Skeletal muscle tissue (tissue), 4 donors: Measurements from ENCODE around the gene LGALS3BP. TPM values are rescaled to one million over a fixed set of nuclear protein-coding genes. Genes with fewer than 3 reads are reported as not detected.
A peak's percentile ranks its signal among the peaks of the same experiment; 100 is the strongest.

ENCODE experiments used
- H3K27ac ChIP-seq: one replicate; pipeline ENCODE4 v1.7.0; 2013; ENCODE audit warnings: mild to moderate bottlenecking, low read depth, low read length, inconsistent platforms
- H3K27me3 ChIP-seq, 3 donors: one replicate each; pipeline ENCODE4 v1.7.0; 2013; ENCODE audit warnings: low read length in 3 of 3; ENCODE audit not compliant: control insufficient read depth in 3 of 3, insufficient read depth in 3 of 3
- H3K36me3 ChIP-seq, 3 donors: one replicate each; pipeline ENCODE4 v1.7.0; 2013; ENCODE audit warnings: low read length in 3 of 3; ENCODE audit not compliant: control insufficient read depth in 3 of 3, insufficient read depth in 3 of 3
- H3K4me1 ChIP-seq, 3 donors: one replicate each; pipeline ENCODE4 v1.7.0; 2013; ENCODE audit warnings: low read length in 3 of 3, mild to moderate bottlenecking in 3 of 3; ENCODE audit not compliant: control insufficient read depth in 3 of 3, insufficient read depth in 3 of 3
- H3K4me3 ChIP-seq, 3 donors: one replicate each; pipeline ENCODE4 v1.7.0; 2013; ENCODE audit warnings: low read length in 3 of 3
- H3K9ac ChIP-seq, 3 donors: one replicate each; pipeline ENCODE4 v1.7.0; 2013; ENCODE audit warnings: low read length in 3 of 3, mild to moderate bottlenecking in 3 of 3, moderate library complexity in 2 of 3, low read depth in 1 of 3
- H3K9me3 ChIP-seq, 3 donors: one replicate each; pipeline ENCODE4 v1.7.0; 2013; ENCODE audit warnings: low read length in 3 of 3; ENCODE audit not compliant: control insufficient read depth in 3 of 3
- total RNA-seq: library from RNA; depleted of rRNA; stranded (reverse); fragments of >200 nt; gene quantifications from one replicate; pipeline ENCODE4 v1.2.3, GENCODE V29; 2014
- donor health status: Osteomylitis.

The LGALS3BP gene
- total RNA-seq, 1 donor from 2014 or later: 55.8 TPM

DNA sequence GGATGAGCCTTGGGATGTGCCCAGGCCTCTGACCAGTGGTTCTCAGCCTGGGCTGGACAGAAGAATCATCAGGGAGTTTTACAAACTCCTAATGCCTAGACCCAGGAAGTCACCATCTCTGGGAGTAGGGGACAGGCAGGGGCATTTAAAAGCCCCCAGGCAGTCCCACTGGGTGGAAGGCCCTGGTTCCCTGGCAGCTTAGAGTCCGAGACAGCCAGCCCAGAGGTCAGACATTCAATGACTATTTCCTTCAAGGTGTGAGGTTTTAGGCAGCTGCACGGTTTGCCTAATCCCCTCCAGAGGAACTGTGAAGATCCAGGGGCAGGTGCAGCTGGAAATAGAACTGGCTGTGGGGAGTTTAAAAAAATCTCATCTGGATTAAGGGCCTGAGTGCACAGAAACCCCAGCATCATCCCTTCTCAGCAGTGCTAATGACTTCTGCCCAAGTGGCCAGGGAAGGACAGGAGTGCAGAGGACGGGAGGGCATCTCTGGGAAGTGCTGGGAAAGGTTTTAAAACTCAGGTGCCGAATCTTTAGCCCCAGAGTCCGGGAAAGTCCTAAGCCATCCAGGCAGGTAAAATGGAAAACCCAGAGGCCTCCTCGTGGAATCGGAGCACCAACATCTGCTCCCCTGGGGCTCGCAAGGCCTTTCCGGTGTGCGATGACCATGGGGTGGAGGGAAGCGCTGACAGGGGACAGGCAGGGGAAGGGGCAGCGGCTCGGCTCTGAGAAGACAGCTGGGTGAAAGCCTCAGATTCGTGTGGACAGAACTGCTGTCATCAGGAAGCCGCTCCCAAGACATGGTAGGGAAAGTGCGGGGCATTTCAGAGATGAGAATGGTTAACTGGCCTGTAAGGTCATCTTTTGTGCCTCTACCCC is 1.5 kb upstream of the LGALS3BP start:
- H3K27ac ChIP-seq: no peak overlapping the region
- H3K9ac ChIP-seq: no peak overlapping the region
- no peak overlapping the region for H3K4me3 ChIP-seq
- no peaks in the 10 kb centered on the region for H3K9me3 ChIP-seq
- H3K27me3 ChIP-seq: no peaks in the 10 kb centered on the region
- no peaks in the 10 kb centered on the region for H3K36me3 ChIP-seq
- peaks cover 29 to 34% (median 32%) of the 10 kb centered on the region in 3 donors for H3K4me1 ChIP-seq

DNA sequence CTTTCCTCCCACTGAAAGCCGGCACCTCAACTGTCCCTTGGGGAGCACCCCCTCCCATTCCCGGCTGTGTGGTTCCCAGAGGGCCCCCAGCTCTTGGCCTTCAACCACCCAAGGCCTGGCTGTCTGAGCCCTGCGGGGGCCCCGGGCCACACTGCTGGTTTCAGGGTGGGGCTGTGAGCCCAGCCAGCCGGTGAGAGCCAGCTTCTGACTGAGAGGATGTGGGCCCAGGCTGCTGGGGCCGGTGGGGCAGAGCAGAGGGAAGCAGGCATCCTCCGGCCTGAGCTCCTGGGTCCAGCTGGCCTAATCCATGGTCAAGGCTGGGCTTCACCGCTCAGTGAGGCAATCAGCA is 875 bp upstream of the LGALS3BP start:
- Histone ChIP-seq H3K36me3 (no peaks in the 10 kb centered on the region), H3K27me3 (no peaks in the 10 kb centered on the region), H3K27ac (no peak overlapping the region), H3K4me3 (no peak overlapping the region), H3K9ac (no peak overlapping the region), H3K9me3 (no peaks in the 10 kb centered on the region), H3K4me1 (peaks cover 26 to 37% (median 36%) of the 10 kb centered on the region in 3 donors)

DNA sequence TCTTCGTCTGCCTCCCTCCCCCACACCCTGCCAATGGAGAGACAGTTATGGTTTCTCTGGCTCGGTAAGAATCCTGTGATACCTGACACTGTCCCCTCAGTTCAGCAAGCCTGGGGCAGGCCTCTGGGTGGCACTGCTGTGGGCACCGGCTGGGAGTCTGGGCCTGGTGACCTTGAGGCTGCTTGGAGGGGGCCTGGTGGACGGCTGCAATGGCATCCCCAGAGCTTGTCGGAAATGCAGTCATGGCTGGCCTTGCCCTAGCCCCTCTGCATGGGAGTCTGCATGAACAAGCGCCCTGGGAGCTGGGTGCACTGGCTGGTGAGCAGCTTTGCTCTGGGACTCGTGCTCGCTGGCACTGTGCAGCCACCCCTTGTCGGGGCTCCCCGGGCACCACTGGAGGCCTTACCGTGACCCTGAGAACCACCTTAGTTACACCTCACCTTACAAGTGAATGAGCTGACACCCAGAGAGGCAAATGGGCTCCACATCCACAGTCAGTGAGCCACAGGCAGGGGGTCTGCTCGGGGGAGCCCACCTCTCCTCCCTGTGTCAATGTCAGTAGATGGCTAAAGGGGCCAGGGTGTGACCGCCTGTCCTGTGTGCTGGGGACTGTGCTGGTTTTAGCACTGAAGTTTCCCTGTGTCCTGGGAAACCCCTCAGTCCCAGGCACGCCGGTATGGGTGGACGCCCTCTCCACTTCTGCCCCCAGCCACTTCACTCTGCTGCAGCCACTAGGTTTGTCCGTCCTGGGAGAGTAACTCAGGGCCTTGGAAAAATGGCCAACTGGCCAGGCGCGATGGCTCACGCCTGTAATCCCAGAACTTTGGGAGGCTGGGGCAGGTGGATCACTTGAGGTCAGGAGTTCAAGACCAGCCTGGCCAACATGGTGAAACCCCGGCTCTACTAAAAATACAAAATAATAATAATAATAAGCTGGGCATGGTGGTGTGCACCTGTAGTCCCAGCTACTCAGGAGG is 1.4 kb downstream of the LGALS3BP start:
- no peaks in the 10 kb centered on the region for H3K27me3 ChIP-seq
- H3K9ac ChIP-seq: peak overlapping the region in 2 of 3 donors; percentile 23 to 57
- H3K9me3 ChIP-seq: no peaks in the 10 kb centered on the region
- peaks cover 30 to 44% (median 41%) of the 10 kb centered on the region in 3 donors for H3K4me1 ChIP-seq
- H3K27ac ChIP-seq: no peak overlapping the region
- peak overlapping the region in 1 of 3 donors; percentile 41 for H3K4me3 ChIP-seq
- no peaks in the 10 kb centered on the region for H3K36me3 ChIP-seq

- H3K4me3 ChIP-seq: peak overlapping the region in 1 of 3 donors; percentile 41
- H3K36me3 ChIP-seq: no peaks in the 10 kb centered on the region
- no peak overlapping the region for H3K27ac ChIP-seq
- no peaks in the 10 kb centered on the region for H3K9me3 ChIP-seq
- H3K27me3 ChIP-seq: no peaks in the 10 kb centered on the region
- H3K4me1 ChIP-seq: peaks cover 30 to 44% (median 41%) of the 10 kb centered on the region in 3 donors
- peak overlapping the region in 1 of 3 donors; percentile 57 for H3K9ac ChIP-seq
Observed at GRCh38 chr17:78977681-78977943, 2.1 kb downstream of the LGALS3BP start.

DNA sequence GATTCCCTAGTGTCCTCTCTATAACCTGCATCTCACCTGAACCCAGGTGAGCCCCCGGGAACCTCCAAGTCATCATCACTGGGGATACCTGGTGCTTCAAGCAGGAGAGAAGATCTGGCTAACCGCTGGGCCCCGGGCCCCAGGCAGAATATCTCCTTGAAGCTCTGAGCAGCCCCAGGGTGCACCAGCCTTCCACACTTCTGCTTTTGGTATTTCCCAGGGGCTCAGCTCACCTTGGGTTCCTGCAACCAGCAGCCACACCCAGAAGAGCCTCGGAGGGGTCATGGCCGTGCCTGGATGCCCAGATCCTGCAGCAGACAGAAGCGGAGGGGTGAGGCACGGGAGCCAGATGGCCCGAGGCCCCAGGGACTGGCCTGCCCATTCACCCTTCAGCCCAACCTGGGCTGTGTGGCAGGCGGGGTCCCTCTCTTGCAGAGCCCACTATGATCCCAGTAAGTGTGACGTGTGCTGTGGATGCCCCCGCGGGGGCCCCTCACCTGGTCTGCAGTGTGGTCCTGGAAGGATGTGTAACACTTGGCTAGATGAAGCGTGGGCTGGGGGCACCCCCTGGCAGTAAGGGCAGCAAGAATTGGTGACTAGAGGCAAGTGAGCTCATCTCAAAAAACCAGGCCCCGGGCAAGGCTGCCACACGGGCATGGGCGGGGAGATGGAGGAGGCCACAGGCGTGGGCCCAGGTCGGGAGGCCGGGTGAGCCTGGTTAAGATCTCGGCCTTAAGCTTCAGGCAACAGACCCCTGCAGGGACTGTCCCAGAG is 2.6 kb downstream of the LGALS3BP start:
- no peak overlapping the region for H3K27ac ChIP-seq
- no peaks in the 10 kb centered on the region for H3K36me3 ChIP-seq
- H3K9me3 ChIP-seq: no peaks in the 10 kb centered on the region
- no peaks in the 10 kb centered on the region for H3K27me3 ChIP-seq
- peak overlapping the region in 1 of 3 donors; percentile 57 for H3K9ac ChIP-seq
- H3K4me1 ChIP-seq: peaks cover 30 to 44% (median 41%) of the 10 kb centered on the region in 3 donors
- no peak overlapping the region for H3K4me3 ChIP-seq

GRCh38 chr17:78974635-78975591 is 4.8 kb downstream of the LGALS3BP start:
- Histone ChIP-seq H3K36me3 (peaks cover 0 to 2% (median 0%) of the 10 kb centered on the region in 3 donors), H3K4me1 (peaks cover 41 to 48% (median 44%) of the 10 kb centered on the region in 3 donors), H3K27me3 (peaks cover 0 to 3% (median 0%) of the 10 kb centered on the region in 3 donors), H3K9ac (peak overlapping the region in 1 of 3 donors; percentile 33), H3K9me3 (no peaks in the 10 kb centered on the region), H3K27ac (no peak overlapping the region), H3K4me3 (peak overlapping the region in 2 of 3 donors; percentile 43 to 52)

- peaks cover 0 to 3% (median 2%) of the 10 kb centered on the region in 3 donors for H3K36me3 ChIP-seq
- peaks cover 38 to 45% (median 40%) of the 10 kb centered on the region in 3 donors for H3K4me1 ChIP-seq
- H3K9ac ChIP-seq: no peak overlapping the region
- H3K4me3 ChIP-seq: no peak overlapping the region
- no peak overlapping the region for H3K27ac ChIP-seq
- H3K9me3 ChIP-seq: no peaks in the 10 kb centered on the region
- peaks cover 0 to 3% (median 0%) of the 10 kb centered on the region in 3 donors for H3K27me3 ChIP-seq
Observed at GRCh38 chr17:78973792-78974520, 5.8 kb downstream of the LGALS3BP start.

DNA sequence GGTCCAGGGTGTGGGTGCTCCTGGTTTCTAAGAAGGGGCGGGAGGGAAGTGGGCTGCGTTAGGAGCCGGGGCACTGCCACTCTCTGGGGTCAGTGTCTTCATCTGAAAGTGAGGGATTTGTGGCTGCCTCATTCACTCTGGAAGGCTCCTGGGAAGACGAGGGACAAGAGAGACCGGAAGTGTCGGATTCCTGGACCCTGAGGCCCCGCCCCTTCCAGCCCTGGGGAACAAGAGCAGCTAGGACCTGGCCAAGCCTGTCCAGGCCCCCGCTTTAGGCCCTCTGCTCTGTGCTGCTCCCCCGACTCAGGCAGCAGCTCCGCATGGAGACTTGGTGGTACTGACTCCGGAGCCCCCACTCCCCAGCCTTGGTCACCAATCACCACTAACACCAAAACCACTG is 6.5 kb downstream of the LGALS3BP start:
- H3K4me1 ChIP-seq: peaks cover 32 to 40% (median 35%) of the 10 kb centered on the region in 3 donors
- H3K27ac ChIP-seq: no peak overlapping the region
- no peak overlapping the region for H3K4me3 ChIP-seq
- H3K27me3 ChIP-seq: peaks cover 0 to 3% (median 0%) of the 10 kb centered on the region in 3 donors
- no peaks in the 10 kb centered on the region for H3K9me3 ChIP-seq
- peaks cover 0 to 4% (median 3%) of the 10 kb centered on the region in 3 donors for H3K36me3 ChIP-seq
- H3K9ac ChIP-seq: no peak overlapping the region
